Ishikawa (cell line): ENCODE data around the gene RAB3D.

ENCODE experiments used
- CEBPB ChIP-seq: IDR thresholded peaks from 2 replicates; pipeline ENCODE4 v1.6.1; 2012
- CREB1 ChIP-seq: IDR thresholded peaks from 2 replicates; pipeline ENCODE4 v1.6.1; 2012; ENCODE audit warnings: low read depth
- EGR1 ChIP-seq: IDR thresholded peaks from 2 replicates; pipeline ENCODE4 v1.6.1; 2012
- EP300 ChIP-seq: IDR thresholded peaks from 2 replicates; pipeline ENCODE4 v1.6.1; 2012; ENCODE audit warnings: borderline replicate concordance
- FOXM1 ChIP-seq: IDR thresholded peaks from 2 replicates; pipeline ENCODE4 v1.6.1; 2012; ENCODE audit warnings: low read depth, borderline replicate concordance
- NFIC ChIP-seq: IDR thresholded peaks from 2 replicates; pipeline ENCODE4 v1.6.1; 2012
- RAD21 ChIP-seq: IDR thresholded peaks from 2 replicates; pipeline ENCODE4 v1.6.1; 2012; ENCODE audit warnings: low read depth
- REST ChIP-seq: IDR thresholded peaks from 2 replicates; pipeline ENCODE4 v1.6.1; 2012; ENCODE audit warnings: low read depth, mild to moderate bottlenecking
- TAF1 ChIP-seq: IDR thresholded peaks from 2 replicates; pipeline ENCODE4 v1.6.1; 2012; ENCODE audit warnings: low read depth, mild to moderate bottlenecking
- TCF12 ChIP-seq: IDR thresholded peaks from 2 replicates; pipeline ENCODE4 v1.6.1; 2012; ENCODE audit warnings: low read depth
- TEAD4 ChIP-seq: IDR thresholded peaks from 2 replicates; pipeline ENCODE4 v1.6.1; 2012
- YY1 ChIP-seq: IDR thresholded peaks from 2 replicates; pipeline ENCODE4 v1.6.1; 2012; ENCODE audit warnings: low read depth
- ZBTB7A ChIP-seq: IDR thresholded peaks from 2 replicates; pipeline ENCODE4 v1.6.1; 2012; ENCODE audit warnings: low read depth
- TF ChIP-seq, protein P1 (sequence below): IDR thresholded peaks from 2 replicates; pipeline ENCODE4 v1.6.1; 2012
- TF ChIP-seq, protein P2 (sequence below): IDR thresholded peaks from 2 replicates; pipeline ENCODE4 v1.6.1; 2012

Gene RAB3D

GRCh38 chr19:11274533-11275086, 64.8 kb downstream of the RAB3D start:
- TF ChIP-seq FOXM1 (no peak), TCF12 (no peak), YY1 (no peak), EP300 (no peak), RAD21 (no peak), CREB1 (no peak), TEAD4 (no peak), CEBPB (no peak), REST (no peak)
- TF ChIP-seq, protein P1, sequence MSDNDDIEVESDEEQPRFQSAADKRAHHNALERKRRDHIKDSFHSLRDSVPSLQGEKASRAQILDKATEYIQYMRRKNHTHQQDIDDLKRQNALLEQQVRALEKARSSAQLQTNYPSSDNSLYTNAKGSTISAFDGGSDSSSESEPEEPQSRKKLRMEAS = no peak
- TF ChIP-seq, protein P2, sequence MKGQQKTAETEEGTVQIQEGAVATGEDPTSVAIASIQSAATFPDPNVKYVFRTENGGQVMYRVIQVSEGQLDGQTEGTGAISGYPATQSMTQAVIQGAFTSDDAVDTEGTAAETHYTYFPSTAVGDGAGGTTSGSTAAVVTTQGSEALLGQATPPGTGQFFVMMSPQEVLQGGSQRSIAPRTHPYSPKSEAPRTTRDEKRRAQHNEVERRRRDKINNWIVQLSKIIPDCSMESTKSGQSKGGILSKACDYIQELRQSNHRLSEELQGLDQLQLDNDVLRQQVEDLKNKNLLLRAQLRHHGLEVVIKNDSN = no peak

DNA sequence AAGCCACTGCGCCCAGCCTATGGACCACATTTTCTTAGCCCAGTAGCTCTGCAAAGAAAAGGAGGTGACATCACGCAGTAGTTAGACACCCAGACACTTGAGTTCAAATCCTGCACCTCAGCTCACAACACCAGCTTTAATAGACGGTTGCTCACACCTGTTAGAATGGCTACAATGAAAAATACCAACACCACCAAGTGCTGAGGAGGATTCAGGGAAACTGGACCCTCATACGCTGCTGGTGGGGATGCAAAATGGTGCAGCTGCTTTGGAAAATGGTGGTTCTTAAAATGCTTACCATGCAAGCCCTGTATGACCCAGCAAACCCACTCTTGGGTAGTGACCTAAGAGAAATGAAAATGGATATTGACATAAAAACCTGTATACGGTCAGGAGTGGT, 65.5 kb downstream of the RAB3D start:
- no peak for TF ChIP-seq EP300
- no peak for TF ChIP-seq CEBPB
- no peak for TF ChIP-seq TEAD4
- no peak for TF ChIP-seq ZBTB7A
- TF ChIP-seq NFIC = no peak
- TF ChIP-seq YY1 = no peak
- TF ChIP-seq, protein P2 = no peak
- no peak for TF ChIP-seq REST
- TF ChIP-seq TCF12 = no peak
- no peak for TF ChIP-seq EGR1
- TF ChIP-seq, protein P1 = no peak
- no peak for TF ChIP-seq RAD21
- TF ChIP-seq TAF1 = no peak
- no peak for TF ChIP-seq FOXM1
- TF ChIP-seq CREB1 = no peak

DNA sequence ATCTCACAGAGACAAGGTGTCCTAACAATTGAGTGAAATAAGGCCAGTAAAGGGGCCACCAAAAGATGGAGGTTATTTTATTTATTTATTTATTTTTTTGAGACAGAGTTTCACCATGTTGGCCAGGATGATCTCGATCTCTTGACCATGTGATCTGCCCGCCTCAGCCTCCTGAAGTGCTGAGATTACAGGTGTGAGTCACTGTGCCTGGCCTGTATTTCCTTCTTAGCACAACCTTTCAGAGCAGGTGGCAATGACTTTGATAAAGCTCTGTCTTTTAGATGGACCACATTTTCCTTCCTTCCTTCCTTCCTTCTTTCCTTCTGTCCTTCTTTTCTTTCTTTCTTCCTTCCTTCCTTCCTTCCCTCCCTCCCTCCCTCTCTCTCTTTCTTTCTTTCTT, 66.2 kb downstream of the RAB3D start:
- TF ChIP-seq TAF1 (no peak), TCF12 (no peak), EGR1 (no peak), REST (no peak), CREB1 (no peak), CEBPB (no peak), FOXM1 (no peak), RAD21 (no peak), NFIC (no peak), YY1 (no peak), TEAD4 (no peak), ZBTB7A (no peak), EP300 (no peak)
- TF ChIP-seq, protein P2 = no peak
- TF ChIP-seq, protein P1 = no peak
